ENCODE results near the gene SCD5.

The SCD5 gene

DNA sequence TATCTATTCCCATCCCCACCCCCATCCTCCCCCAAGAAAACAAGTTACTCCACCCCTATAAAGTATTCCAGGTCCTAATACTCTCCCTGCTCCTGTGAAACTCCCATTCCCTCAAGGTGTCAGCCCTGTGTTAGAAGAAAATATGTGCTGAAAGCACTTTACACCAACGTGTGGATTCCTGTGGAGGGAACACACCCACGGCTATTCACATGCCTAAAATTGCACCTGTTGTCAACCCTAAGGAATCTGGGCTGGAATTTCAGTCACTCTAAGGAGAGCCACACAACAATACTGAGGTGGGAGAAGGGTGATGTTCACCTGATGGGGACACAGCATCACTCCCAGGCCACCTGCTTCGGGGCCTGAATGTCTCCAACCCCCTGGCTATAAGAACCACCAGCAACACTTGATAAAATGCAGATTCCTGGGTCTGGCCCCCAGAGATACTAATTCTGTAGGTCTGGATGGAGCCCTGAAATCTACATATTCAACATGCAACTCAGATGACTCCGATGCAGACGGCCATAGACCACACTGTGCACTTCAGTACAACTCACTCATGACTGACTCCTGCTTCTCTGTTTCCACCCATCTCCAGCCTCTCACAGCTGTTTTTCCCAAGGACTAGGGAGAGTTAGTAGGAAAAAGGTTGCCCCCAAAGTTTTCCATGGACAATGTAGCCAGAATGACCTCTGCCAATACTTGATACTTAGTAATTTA, 15.8 kb downstream of the SCD5 start:
- TF ChIP-seq CTCF (IDR thresholded peaks at IDR 0.05) = no peak

- TF ChIP-seq CTCF (IDR thresholded peaks at IDR 0.05) = no peak
Measured at GRCh38 chr4:82780752-82781231, 17.8 kb downstream of the SCD5 start.

GRCh38 chr4:82780170-82780751, 18.3 kb downstream of the SCD5 start:
- no peak for TF ChIP-seq CTCF (IDR thresholded peaks at IDR 0.05)

GRCh38 chr4:82779032-82779431, 19.6 kb downstream of the SCD5 start:
- TF ChIP-seq CTCF (IDR thresholded peaks at IDR 0.05) = no peak

DNA sequence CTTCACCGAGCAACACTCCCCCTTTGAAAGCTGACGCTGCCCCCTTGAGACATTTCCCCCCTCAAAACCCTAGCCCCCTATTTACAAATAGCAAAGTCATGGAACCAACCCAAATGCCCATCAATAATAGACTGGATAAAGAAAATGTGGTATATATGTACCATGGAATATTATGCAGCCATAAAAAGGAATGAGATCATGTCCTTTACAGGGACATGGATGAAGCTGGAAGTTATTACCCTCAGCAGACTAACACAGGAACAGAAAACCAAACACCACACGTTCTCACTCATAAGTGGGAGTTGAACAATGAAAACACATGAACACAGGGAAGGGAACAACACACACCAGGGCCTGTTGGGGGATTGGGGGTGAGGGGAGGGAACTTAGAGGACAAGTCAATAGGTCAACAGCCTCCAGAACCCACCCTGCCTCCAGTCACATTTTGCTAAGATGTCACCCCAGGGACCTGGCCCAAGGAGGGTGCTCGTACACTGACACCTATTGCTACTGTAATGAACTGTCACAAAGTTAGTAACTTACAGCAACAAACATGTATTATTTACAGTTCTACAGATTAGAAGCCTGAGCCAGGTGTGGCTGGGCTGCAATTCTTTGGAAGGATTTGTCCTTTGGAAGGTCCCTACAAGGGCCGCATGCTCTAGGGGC, 20.6 kb downstream of the SCD5 start:
- TF ChIP-seq CTCF (IDR thresholded peaks at IDR 0.05) = no peak

GRCh38 chr4:82776925-82777542, 21.6 kb downstream of the SCD5 start:
- no peak for TF ChIP-seq CTCF (IDR thresholded peaks at IDR 0.05)

GRCh38 chr4:82775243-82775642, 23.4 kb downstream of the SCD5 start:
- TF ChIP-seq CTCF (IDR thresholded peaks at IDR 0.05) = no peak

Measured in LNCAP (cell line).